ENCODE data around the gene TNRC6B.

DNA sequence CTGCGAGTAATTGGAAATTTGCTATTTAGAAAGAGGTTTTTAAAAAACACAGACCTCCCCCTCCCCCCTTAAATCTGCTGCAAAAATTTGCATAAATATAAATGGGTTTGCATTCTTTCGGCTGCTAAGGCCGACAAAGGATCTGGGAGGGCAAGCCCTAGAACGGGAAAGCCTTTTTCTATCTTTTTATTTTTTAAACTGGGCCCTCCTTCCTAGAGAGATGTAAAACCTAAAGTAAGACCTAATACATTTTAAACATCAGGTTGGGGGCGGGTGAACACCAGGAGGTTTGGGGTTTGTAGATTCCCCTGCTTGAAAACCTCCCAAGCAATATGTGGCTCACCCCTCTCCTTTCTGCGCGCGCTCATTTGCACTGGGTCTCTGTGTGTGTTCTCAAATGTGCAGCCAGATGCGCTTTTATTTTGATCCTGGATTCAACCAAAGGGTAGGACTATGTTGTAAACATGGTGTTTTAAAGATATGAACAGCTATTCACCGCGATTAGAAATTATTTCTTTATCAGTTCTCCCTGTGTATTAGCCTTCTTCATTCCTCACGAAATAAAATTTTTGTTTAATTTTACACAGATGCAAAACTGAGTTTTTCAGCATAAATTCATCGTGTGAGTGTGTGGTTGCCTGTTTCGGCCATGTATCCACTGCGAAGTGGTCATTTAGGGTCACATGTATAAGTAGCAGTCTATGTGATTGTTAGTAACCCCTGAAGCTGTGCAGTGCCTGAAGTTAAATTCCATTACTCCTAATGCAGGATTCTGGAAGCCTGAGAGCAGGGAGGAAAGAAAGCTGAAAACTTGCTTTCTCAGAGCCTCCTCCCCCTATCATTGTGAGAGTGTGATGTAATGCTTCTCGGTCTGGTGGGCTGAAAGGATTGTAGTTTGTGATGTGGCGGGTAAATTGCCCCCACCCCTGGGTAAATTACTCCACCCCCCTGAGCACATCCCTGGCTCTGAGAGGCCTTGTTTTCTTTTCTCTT is 988 bp downstream of the TNRC6B start:
- TF ChIP-seq ZNF660 (tag by site-specific recombination; IDR thresholded peaks at IDR 0.05) (peak; percentile 10; the same call in 1 of the 2 replicates), ZNF24 (tag by site-specific recombination; IDR thresholded peaks at IDR 0.05) (no peak), ZNF302 (tag by site-specific recombination; IDR thresholded peaks at IDR 0.05; ENCODE audit: low read depth) (no peak), ZNF23 (tag by site-specific recombination; IDR thresholded peaks at IDR 0.05; ENCODE audit: borderline replicate concordance) (no peak), ZNF184 (tag by site-specific recombination; IDR thresholded peaks at IDR 0.05) (no peak; the same call in 1 of the 2 replicates)
- TF ChIP-seq, protein P1, sequence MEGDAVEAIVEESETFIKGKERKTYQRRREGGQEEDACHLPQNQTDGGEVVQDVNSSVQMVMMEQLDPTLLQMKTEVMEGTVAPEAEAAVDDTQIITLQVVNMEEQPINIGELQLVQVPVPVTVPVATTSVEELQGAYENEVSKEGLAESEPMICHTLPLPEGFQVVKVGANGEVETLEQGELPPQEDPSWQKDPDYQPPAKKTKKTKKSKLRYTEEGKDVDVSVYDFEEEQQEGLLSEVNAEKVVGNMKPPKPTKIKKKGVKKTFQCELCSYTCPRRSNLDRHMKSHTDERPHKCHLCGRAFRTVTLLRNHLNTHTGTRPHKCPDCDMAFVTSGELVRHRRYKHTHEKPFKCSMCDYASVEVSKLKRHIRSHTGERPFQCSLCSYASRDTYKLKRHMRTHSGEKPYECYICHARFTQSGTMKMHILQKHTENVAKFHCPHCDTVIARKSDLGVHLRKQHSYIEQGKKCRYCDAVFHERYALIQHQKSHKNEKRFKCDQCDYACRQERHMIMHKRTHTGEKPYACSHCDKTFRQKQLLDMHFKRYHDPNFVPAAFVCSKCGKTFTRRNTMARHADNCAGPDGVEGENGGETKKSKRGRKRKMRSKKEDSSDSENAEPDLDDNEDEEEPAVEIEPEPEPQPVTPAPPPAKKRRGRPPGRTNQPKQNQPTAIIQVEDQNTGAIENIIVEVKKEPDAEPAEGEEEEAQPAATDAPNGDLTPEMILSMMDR (tag by site-specific recombination; IDR thresholded peaks at IDR 0.05): no peak
- TF ChIP-seq, protein P2, sequence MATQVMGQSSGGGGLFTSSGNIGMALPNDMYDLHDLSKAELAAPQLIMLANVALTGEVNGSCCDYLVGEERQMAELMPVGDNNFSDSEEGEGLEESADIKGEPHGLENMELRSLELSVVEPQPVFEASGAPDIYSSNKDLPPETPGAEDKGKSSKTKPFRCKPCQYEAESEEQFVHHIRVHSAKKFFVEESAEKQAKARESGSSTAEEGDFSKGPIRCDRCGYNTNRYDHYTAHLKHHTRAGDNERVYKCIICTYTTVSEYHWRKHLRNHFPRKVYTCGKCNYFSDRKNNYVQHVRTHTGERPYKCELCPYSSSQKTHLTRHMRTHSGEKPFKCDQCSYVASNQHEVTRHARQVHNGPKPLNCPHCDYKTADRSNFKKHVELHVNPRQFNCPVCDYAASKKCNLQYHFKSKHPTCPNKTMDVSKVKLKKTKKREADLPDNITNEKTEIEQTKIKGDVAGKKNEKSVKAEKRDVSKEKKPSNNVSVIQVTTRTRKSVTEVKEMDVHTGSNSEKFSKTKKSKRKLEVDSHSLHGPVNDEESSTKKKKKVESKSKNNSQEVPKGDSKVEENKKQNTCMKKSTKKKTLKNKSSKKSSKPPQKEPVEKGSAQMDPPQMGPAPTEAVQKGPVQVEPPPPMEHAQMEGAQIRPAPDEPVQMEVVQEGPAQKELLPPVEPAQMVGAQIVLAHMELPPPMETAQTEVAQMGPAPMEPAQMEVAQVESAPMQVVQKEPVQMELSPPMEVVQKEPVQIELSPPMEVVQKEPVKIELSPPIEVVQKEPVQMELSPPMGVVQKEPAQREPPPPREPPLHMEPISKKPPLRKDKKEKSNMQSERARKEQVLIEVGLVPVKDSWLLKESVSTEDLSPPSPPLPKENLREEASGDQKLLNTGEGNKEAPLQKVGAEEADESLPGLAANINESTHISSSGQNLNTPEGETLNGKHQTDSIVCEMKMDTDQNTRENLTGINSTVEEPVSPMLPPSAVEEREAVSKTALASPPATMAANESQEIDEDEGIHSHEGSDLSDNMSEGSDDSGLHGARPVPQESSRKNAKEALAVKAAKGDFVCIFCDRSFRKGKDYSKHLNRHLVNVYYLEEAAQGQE (tag by site-specific recombination; IDR thresholded peaks at IDR 0.05): no peak
